ENCODE data around the gene SLC25A25.

GRCh38 chr9:128056887-128057723 lies 10.9 kb upstream of the SLC25A25 start:
- TF ChIP-seq EZH2phosphoT487 (IDR thresholded peaks at IDR 0.05; ENCODE audit: insufficient read depth, low read depth) = no peak
- TF ChIP-seq EZH2 (IDR thresholded peaks at IDR 0.05; ENCODE audit: insufficient read depth, poor library complexity, severe bottlenecking) = no peak
